ENCODE measurements around the gene INTS3.

DNA sequence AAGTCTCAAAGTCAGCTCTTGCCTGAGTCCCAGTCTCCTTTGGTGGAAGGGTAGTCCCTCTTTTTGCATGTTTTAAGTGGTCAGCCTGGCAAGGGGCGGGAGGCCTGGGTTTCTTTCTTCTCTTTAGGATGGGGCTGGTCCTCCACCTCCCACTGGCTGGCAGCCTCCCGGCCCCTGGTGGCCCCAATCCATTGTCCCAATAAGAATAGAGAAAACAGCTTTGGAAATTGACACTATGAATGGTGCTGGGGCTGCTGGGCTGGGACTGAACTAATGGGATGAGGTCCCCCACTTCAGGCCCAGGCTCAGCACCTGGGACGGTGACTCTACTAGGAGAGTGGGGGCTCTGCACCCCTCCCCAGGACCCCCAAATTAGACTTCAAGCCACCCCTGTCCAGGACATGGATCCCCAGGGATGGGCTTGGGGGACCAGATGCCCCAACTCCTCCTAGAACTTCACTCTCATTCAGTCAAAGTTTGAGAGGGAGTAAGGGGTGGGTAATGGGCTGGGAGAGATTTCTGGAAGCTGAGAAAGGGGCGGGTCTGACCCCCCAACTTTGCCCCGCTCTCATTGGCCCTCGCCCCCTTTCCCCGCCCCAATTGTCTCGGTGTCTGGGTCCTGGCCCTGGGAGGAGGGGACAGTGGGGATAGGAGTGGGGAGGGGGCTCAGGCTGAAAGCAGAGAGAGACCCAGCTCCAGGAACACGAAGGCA, 65.6 kb downstream of the INTS3 start:
- TF ChIP-seq, protein P1, sequence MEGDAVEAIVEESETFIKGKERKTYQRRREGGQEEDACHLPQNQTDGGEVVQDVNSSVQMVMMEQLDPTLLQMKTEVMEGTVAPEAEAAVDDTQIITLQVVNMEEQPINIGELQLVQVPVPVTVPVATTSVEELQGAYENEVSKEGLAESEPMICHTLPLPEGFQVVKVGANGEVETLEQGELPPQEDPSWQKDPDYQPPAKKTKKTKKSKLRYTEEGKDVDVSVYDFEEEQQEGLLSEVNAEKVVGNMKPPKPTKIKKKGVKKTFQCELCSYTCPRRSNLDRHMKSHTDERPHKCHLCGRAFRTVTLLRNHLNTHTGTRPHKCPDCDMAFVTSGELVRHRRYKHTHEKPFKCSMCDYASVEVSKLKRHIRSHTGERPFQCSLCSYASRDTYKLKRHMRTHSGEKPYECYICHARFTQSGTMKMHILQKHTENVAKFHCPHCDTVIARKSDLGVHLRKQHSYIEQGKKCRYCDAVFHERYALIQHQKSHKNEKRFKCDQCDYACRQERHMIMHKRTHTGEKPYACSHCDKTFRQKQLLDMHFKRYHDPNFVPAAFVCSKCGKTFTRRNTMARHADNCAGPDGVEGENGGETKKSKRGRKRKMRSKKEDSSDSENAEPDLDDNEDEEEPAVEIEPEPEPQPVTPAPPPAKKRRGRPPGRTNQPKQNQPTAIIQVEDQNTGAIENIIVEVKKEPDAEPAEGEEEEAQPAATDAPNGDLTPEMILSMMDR (IDR thresholded peaks at IDR 0.05), result no peak
- TF ChIP-seq POLR2A (IDR thresholded peaks at IDR 0.05), result no peak
